ENCODE data around the gene TTC33.

DNA sequence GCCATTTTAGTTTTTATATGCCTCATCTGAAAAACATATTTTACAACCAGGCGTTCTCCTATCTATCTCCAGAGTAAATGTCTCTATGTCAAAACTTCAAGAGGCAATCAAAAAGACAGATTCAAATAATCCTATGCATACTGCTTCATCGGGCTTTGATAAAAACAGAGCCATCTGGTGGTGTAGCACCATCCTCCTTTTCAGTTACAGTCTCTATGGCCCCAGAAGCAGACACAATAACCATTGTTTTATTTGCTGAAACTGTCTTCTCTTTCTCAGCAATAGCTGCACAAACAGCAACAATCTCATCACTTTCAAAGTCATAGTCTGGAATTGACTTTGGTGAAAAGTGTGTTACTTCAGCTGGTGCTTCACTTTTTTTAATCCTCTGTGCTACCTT, 39.8 kb downstream of the TTC33 start:
- TF ChIP-seq, protein P1, sequence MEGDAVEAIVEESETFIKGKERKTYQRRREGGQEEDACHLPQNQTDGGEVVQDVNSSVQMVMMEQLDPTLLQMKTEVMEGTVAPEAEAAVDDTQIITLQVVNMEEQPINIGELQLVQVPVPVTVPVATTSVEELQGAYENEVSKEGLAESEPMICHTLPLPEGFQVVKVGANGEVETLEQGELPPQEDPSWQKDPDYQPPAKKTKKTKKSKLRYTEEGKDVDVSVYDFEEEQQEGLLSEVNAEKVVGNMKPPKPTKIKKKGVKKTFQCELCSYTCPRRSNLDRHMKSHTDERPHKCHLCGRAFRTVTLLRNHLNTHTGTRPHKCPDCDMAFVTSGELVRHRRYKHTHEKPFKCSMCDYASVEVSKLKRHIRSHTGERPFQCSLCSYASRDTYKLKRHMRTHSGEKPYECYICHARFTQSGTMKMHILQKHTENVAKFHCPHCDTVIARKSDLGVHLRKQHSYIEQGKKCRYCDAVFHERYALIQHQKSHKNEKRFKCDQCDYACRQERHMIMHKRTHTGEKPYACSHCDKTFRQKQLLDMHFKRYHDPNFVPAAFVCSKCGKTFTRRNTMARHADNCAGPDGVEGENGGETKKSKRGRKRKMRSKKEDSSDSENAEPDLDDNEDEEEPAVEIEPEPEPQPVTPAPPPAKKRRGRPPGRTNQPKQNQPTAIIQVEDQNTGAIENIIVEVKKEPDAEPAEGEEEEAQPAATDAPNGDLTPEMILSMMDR (IDR thresholded peaks at IDR 0.05), result peak; percentile 14
- TF ChIP-seq EZH2 (IDR thresholded peaks at IDR 0.05) (no peak), EZH2phosphoT487 (IDR thresholded peaks at IDR 0.05) (no peak)
